Smooth muscle cell (in vitro differentiated cells): ENCODE data around the gene TPSD1. TPM values are rescaled to one million over a fixed set of nuclear protein-coding genes. Genes with fewer than 3 reads are reported as not detected.

Experiments
- DNase-seq: peaks from one replicate; lab custom pipeline; 2025; ENCODE audit not compliant: unreplicated experiment; lab: John Stamatoyannopoulos, UW
- H2AFZ ChIP-seq: fragments of 200-600 bp; sonication (generic); 2 replicates; pipeline ENCODE4 v1.6.0; 2016; ENCODE audit warnings: antibody characterized with exemption, low read depth, mild to moderate bottlenecking
- H3F3A ChIP-seq: fragments of 200-600 bp; sonication (generic); 2 replicates; pipeline ENCODE4 v1.6.0; 2017; ENCODE audit warnings: antibody characterized with exemption, low read depth
- H3K27ac ChIP-seq: fragments of 200-600 bp; sonication (generic); 2 replicates; pipeline ENCODE4 v1.5.1; 2016; ENCODE audit warnings: low read depth, mild to moderate bottlenecking
- H3K27me3 ChIP-seq: fragments of 200-600 bp; sonication (generic); 2 replicates; pipeline ENCODE4 v1.6.1; 2016; ENCODE audit warnings: low read depth, mild to moderate bottlenecking
- H3K36me3 ChIP-seq: fragments of 200-600 bp; sonication (generic); 2 replicates; pipeline ENCODE4 v1.5.1; 2016; ENCODE audit warnings: low read depth
- H3K4me1 ChIP-seq: fragments of 200-600 bp; sonication (generic); 2 replicates; pipeline ENCODE4 v1.5.1; 2016; ENCODE audit warnings: low read depth
- H3K4me2 ChIP-seq: fragments of 200-600 bp; sonication (generic); 2 replicates; pipeline ENCODE4 v1.6.0; 2016; ENCODE audit warnings: mild to moderate bottlenecking
- H3K4me3 ChIP-seq: fragments of 200-600 bp; sonication (generic); 2 replicates; pipeline ENCODE4 v1.5.1; 2016; ENCODE audit warnings: mild to moderate bottlenecking
- H3K79me2 ChIP-seq: fragments of 200-600 bp; sonication (generic); 2 replicates; pipeline ENCODE4 v1.6.0; 2016; ENCODE audit warnings: low read depth, mild to moderate bottlenecking
- H3K9ac ChIP-seq: fragments of 200-600 bp; sonication (generic); 2 replicates; pipeline ENCODE4 v1.6.0; 2016; ENCODE audit warnings: low read depth
- H3K9me3 ChIP-seq: fragments of 200-600 bp; sonication (generic); replicated peaks from 2 replicates; pipeline ENCODE4 v1.5.1; 2016; ENCODE audit warnings: low read depth
- H4K20me1 ChIP-seq: fragments of 200-600 bp; sonication (generic); 2 replicates; pipeline ENCODE4 v1.6.0; 2016; ENCODE audit warnings: low read depth
- WGBS: methylation state at CpG from one replicate; pipeline ENCODE4 v1.1.7; 2016; ENCODE audit warnings: low lambda C conversion rate; 5-methylcytosine and 5-hydroxymethylcytosine counted together
- polyA plus RNA-seq: library from polyadenylated mRNA; unstranded; fragments of >200 nt; fragmentation: Nextera tagmentation; extraction: Ambion mirVana; gene quantifications from 2 replicates; pipeline ENCODE4 v1.2.1, GENCODE V29; 2016
- total RNA-seq: library from RNA; depleted of rRNA; stranded (reverse); fragments of >200 nt; gene quantifications from 2 replicates; pipeline ENCODE4 v1.2.3, GENCODE V29; 2014
- TF ChIP-seq, protein P1 (sequence below): fragments of 200-600 bp; sonication (generic); IDR thresholded peaks from 2 replicates; pipeline ENCODE4 v1.5.1; 2017; ENCODE audit warnings: borderline replicate concordance, mild to moderate bottlenecking, antibody characterized with exemption; ENCODE audit not compliant: insufficient read depth, poor library complexity, severe bottlenecking

Gene TPSD1
- total and polyA plus RNA-seq, 2 experiments from 2014 or later = not detected

DNA sequence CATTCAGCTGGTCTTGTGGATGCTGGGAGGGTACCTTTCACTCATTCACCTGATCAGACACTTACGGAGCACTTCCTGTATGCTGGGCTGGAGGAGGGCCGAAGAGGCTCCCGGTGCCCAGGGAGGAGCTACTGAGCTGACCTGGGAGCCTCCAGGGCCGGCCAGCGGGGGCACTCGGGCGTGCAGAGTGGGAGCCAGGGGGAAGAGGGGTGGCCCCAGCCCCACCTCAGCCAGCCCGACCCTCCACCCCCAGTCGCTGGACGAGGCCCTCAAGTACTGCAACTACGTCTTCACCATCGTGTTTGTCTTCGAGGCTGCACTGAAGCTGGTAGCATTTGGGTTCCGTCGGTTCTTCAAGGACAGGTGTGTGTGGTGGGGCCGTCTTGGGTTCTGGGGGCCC lies 41.1 kb upstream of the TPSD1 start:
- no peak overlapping the region for H2AFZ ChIP-seq
- H3K36me3 ChIP-seq = no peaks in the 10 kb centered on the region
- no peak overlapping the region for H3K27ac ChIP-seq
- no peaks in the 10 kb centered on the region for H3F3A ChIP-seq
- no peak for DNase-seq
- H3K4me2 ChIP-seq = no peak overlapping the region
- no peak overlapping the region for H3K9ac ChIP-seq
- no peaks in the 10 kb centered on the region for H3K79me2 ChIP-seq
- 91% methylated on average over 13 of the region's 16 CpGs for WGBS
- TF ChIP-seq, protein P1, sequence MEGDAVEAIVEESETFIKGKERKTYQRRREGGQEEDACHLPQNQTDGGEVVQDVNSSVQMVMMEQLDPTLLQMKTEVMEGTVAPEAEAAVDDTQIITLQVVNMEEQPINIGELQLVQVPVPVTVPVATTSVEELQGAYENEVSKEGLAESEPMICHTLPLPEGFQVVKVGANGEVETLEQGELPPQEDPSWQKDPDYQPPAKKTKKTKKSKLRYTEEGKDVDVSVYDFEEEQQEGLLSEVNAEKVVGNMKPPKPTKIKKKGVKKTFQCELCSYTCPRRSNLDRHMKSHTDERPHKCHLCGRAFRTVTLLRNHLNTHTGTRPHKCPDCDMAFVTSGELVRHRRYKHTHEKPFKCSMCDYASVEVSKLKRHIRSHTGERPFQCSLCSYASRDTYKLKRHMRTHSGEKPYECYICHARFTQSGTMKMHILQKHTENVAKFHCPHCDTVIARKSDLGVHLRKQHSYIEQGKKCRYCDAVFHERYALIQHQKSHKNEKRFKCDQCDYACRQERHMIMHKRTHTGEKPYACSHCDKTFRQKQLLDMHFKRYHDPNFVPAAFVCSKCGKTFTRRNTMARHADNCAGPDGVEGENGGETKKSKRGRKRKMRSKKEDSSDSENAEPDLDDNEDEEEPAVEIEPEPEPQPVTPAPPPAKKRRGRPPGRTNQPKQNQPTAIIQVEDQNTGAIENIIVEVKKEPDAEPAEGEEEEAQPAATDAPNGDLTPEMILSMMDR = no peak
- no peaks in the 10 kb centered on the region for H4K20me1 ChIP-seq
- H3K9me3 ChIP-seq = no peaks in the 10 kb centered on the region
- no peaks in the 10 kb centered on the region for H3K4me1 ChIP-seq
- no peak overlapping the region for H3K4me3 ChIP-seq
- H3K27me3 ChIP-seq = no peaks in the 10 kb centered on the region

DNA sequence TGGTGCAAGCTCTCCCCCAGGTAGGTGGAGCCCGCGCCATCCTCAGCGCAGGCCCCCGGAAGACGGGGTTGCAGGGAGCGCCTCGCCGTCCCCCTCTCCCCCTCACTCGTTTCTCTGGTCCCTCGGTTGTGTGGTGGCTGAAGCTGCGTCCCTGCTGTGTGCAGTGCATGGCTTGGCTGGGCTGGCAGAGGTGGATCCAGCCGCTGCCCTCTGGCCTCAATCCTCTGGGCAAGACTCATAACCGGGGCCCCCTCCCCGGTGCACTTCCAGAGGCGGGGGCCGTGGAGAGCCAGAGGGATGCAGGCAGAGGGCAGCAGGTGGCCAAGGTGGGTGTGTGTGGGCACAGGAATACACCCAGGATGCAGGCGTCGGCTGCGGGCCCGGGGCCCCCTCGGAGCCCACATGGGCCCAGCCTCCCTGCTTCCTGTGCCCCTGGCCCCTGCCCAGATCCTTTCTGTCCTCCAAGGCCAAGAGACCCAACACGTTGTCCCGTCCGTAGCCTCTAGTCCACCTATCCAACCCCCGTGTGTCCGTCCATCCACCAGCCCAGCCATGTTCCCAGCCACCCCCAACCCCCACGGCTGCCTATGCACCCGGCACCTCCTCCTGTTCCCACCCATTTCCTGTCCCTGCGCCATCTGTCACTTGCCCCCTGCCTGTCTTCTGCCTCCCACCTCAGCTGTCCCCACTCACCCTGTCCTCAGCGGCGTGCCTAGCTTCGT lies 40.1 kb upstream of the TPSD1 start:
- H3K79me2 ChIP-seq = no peaks in the 10 kb centered on the region
- no peaks in the 10 kb centered on the region for H3K9me3 ChIP-seq
- H3K27me3 ChIP-seq = no peaks in the 10 kb centered on the region
- no peaks in the 10 kb centered on the region for H4K20me1 ChIP-seq
- no peak overlapping the region for H3K4me3 ChIP-seq
- WGBS = 86% methylated on average over 25 of the region's 32 CpGs
- H3K36me3 ChIP-seq = no peaks in the 10 kb centered on the region
- no peaks in the 10 kb centered on the region for H3F3A ChIP-seq
- no peak overlapping the region for H3K27ac ChIP-seq
- H3K4me2 ChIP-seq = no peak overlapping the region
- no peak overlapping the region for H2AFZ ChIP-seq
- H3K4me1 ChIP-seq = no peaks in the 10 kb centered on the region
- no peak for DNase-seq
- H3K9ac ChIP-seq = no peak overlapping the region
- TF ChIP-seq, protein P1 = no peak

DNA sequence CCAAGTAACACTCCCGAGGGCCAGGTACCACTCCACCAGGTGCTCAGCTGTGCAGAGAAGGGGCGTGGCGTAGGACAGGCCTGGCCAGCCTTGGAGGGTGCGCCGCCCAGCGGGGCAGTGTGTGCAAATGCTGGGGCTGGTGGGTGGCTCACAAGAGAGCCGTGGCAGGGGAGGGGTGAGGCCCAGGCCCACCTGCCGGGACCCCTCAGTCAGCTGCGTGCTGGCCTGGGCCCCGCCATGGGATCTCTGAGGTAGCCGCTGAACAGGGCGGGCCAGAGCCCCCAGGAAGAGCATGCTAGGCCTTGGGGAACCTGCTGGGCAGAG lies 39.6 kb upstream of the TPSD1 start:
- Histone ChIP-seq H2AFZ (no peak overlapping the region), H3K9me3 (no peaks in the 10 kb centered on the region), H4K20me1 (no peaks in the 10 kb centered on the region), H3K4me1 (no peaks in the 10 kb centered on the region), H3F3A (no peaks in the 10 kb centered on the region), H3K4me3 (no peak overlapping the region), H3K79me2 (no peaks in the 10 kb centered on the region), H3K9ac (no peak overlapping the region), H3K27ac (no peak overlapping the region), H3K36me3 (no peaks in the 10 kb centered on the region), H3K4me2 (no peak overlapping the region), H3K27me3 (no peaks in the 10 kb centered on the region)
- TF ChIP-seq, protein P1 = no peak
- WGBS = 90% methylated on average over 12 of the region's 12 CpGs
- DNase-seq = no peak

DNA sequence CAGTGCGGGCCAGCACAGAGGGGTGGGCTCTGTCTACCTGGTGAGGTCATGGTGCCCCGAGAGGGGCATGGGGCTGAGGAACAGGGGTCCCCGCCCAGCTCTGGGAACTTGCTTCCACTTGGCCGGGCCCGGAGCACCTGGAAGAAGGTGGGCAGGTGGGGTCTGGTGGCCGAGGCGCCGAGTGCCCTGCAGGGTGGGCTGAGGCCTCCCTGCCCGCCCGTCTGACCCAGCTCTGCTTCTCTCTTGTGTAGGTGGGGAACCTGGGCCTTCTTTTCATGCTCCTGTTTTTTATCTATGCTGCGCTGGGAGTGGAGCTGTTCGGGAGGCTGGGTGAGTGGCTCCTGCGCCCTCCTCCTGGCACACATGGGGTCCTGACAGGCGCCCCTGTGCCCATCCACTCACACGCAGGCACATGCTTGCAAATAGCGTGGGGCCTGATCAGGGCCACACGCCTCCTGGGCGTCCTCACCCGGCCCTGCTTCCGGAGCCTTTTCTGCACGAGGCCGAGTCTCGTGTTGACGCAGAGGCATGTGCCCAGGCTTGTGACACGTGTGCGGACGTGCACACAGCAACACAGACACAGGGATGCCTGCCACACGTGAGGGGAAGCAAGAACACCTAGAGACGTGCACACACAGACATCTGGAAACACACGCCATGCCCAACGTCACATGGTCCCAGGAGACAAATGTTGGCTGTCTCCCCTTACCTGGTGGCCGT lies 39.0 kb upstream of the TPSD1 start:
- Histone ChIP-seq H4K20me1 (no peaks in the 10 kb centered on the region), H3F3A (no peaks in the 10 kb centered on the region)
- 96% methylated on average over 30 of the region's 32 CpGs for WGBS

More for the DNA sequence above, 39.0 kb upstream of the TPSD1 start:
- TF ChIP-seq, protein P1 = no peak
- H3K9ac ChIP-seq = no peak overlapping the region
- H2AFZ ChIP-seq = no peak overlapping the region
- H3K27me3 ChIP-seq = no peaks in the 10 kb centered on the region
- no peaks in the 10 kb centered on the region for H3K9me3 ChIP-seq
- no peak overlapping the region for H3K27ac ChIP-seq
- no peak overlapping the region for H3K4me3 ChIP-seq
- no peaks in the 10 kb centered on the region for H3K79me2 ChIP-seq
- no peak for DNase-seq
- no peak overlapping the region for H3K4me2 ChIP-seq
- no peaks in the 10 kb centered on the region for H3K4me1 ChIP-seq
- H3K36me3 ChIP-seq = no peaks in the 10 kb centered on the region
